Sigmoid colon (tissue), 7 donors: ENCODE data around the gene FARSB. TPM values are rescaled to one million over a fixed set of nuclear protein-coding genes. Genes with fewer than 3 reads are reported as not detected.

Experiments
- DNase-seq: peaks from one replicate; pipeline ENCODE4 v3.0.0-alpha.2; 2019
- H3K27ac ChIP-seq, 4 donors: fragments of 200-600 bp; sonication (generic); one replicate each; pipeline ENCODE4 v1.5.1; 2016 to 2019; ENCODE audit warnings: mild to moderate bottlenecking in 1 of 4
- H3K27me3 ChIP-seq, 3 donors: fragments of 200-600 bp; sonication (generic); one replicate each; pipeline ENCODE4 v1.5.1; 2019; ENCODE audit warnings: mild to moderate bottlenecking in 1 of 3
- H3K36me3 ChIP-seq, 4 donors: fragments of 200-600 bp; sonication (generic); one replicate each; pipeline ENCODE4 v1.5.1; 2016 to 2019
- H3K4me1 ChIP-seq, 4 donors: fragments of 200-600 bp; sonication (generic); one replicate each; pipeline ENCODE4 v1.5.1; 2017 to 2019
- H3K4me3 ChIP-seq, 4 donors: fragments of 200-600 bp; sonication (generic); one replicate each; pipeline ENCODE4 v1.5.1; 2017 to 2019; ENCODE audit warnings: mild to moderate bottlenecking in 2 of 4, moderate library complexity in 1 of 4
- H3K9me3 ChIP-seq, 4 donors: fragments of 200-600 bp in 3 of 4; sonication (generic) in 3 of 4; one replicate each; pipeline versions ENCODE4 v1.5.1 to v1.6.1; 2013 to 2019
- CTCF ChIP-seq, 4 experiments: fragments of 450-650 bp in 3 of 4; fragments of 200-600 bp in 1 of 4; IDR thresholded peaks; one replicate each; pipeline ENCODE4 v1.5.1; 2016 to 2019; ENCODE audit warnings: antibody characterized with exemption in 4 of 4, mild to moderate bottlenecking in 3 of 4, moderate library complexity in 2 of 4
- EP300 ChIP-seq, 4 donors: sonication (generic); formaldehyde crosslinking; IDR thresholded peaks; one replicate each; pipeline ENCODE4 v1.6.1; 2017; ENCODE audit warnings: antibody characterized with exemption in 4 of 4
- POLR2A ChIP-seq, 2 donors: fragments of 450-650 bp; IDR thresholded peaks; one replicate each; pipeline ENCODE4 v1.6.1; 2016; ENCODE audit warnings: antibody characterized with exemption in 2 of 2, mild to moderate bottlenecking in 2 of 2, moderate library complexity in 2 of 2
- POLR2AphosphoS5 ChIP-seq, 4 donors: sonication (generic); formaldehyde crosslinking; IDR thresholded peaks; one replicate each; pipeline ENCODE4 v1.6.1; 2017; ENCODE audit warnings: antibody characterized with exemption in 4 of 4
- WGBS, 2 donors: extraction: QIAGEN DNeasy Blood & Tissue Kit; methylation state at CpG; one replicate each; pipeline ENCODE4 v1.1.7; 2013; 5-methylcytosine and 5-hydroxymethylcytosine counted together
- intact Hi-C: fragments of 100-400 bp; cut with DNase I; formaldehyde crosslinking; loops from one replicate; pipeline ENCODE4 v1.15.1; 2023
- polyA plus RNA-seq, 3 donors: library from polyadenylated mRNA; stranded (reverse); fragments of 200-250 nt; gene quantifications; one replicate each; pipeline ENCODE4 v1.2.3, GENCODE V29; 2013
- total RNA-seq, 4 donors: library from RNA; depleted of rRNA; stranded (reverse); fragments of >200 nt; gene quantifications; one replicate each; pipeline ENCODE4 v1.1.0, GENCODE V29; 2016
- donor health status: healthy with polysubstance abuse.
- donor health status: Bipolar disorder and iron deficiency.
- donor health status: healthy.

The FARSB gene
- total and polyA plus RNA-seq, 7 donors = 8.3 to 23.0 (median 15.2) TPM

- Histone ChIP-seq H3K27ac (no peak overlapping the region), H3K4me3 (no peak overlapping the region), H3K4me1 (peaks cover 0 to 17% (median 10%) of the 10 kb centered on the region in 4 donors), H3K27me3 (no peaks in the 10 kb centered on the region), H3K9me3 (no peaks in the 10 kb centered on the region), H3K36me3 (peaks cover 0 to 40% (median 9%) of the 10 kb centered on the region in 4 donors)
- intact Hi-C loops = no loop called here
- no peak for DNase-seq
- TF ChIP-seq CTCF (IDR thresholded peaks at IDR 0.05) (no peak), EP300 (IDR thresholded peaks at IDR 0.05) (no peak), POLR2A (IDR thresholded peaks at IDR 0.05) (no peak), POLR2AphosphoS5 (IDR thresholded peaks at IDR 0.05) (no peak)
- WGBS, 2 donors = 62 to 79% methylated on average over 3 of the region's 3 CpGs
Observed at GRCh38 chr2:222649801-222650200, 6.1 kb downstream of the FARSB start.

- Histone ChIP-seq H3K27me3 (no peaks in the 10 kb centered on the region), H3K4me3 (no peak overlapping the region), H3K36me3 (peaks cover 5 to 76% (median 9%) of the 10 kb centered on the region in 4 donors), H3K27ac (no peak overlapping the region), H3K4me1 (no peaks in the 10 kb centered on the region), H3K9me3 (no peaks in the 10 kb centered on the region)
- TF ChIP-seq POLR2A (IDR thresholded peaks at IDR 0.05) (no peak), EP300 (IDR thresholded peaks at IDR 0.05) (no peak), CTCF (IDR thresholded peaks at IDR 0.05) (no peak), POLR2AphosphoS5 (IDR thresholded peaks at IDR 0.05) (no peak)
- WGBS, 2 donors = 42 to 79% methylated on average over 3 of the region's 3 CpGs
- DNase-seq = no peak
- intact Hi-C loops = no loop called here
Observed at GRCh38 chr2:222646008-222646407, 9.9 kb downstream of the FARSB start.

GRCh38 chr2:222643134-222643533, 12.8 kb downstream of the FARSB start:
- Histone ChIP-seq H3K4me3 (no peak overlapping the region), H3K4me1 (no peaks in the 10 kb centered on the region), H3K27me3 (no peaks in the 10 kb centered on the region), H3K27ac (no peak overlapping the region), H3K9me3 (no peaks in the 10 kb centered on the region), H3K36me3 (peaks cover 5 to 95% (median 13%) of the 10 kb centered on the region in 4 donors)
- no peak for DNase-seq
- no peak for TF ChIP-seq EP300 (IDR thresholded peaks at IDR 0.05)
- no peak for TF ChIP-seq CTCF (IDR thresholded peaks at IDR 0.05)
- no peak for TF ChIP-seq POLR2AphosphoS5 (IDR thresholded peaks at IDR 0.05)
- WGBS, 2 donors = 90 to 96% methylated on average over 1 of the region's 1 CpG
- intact Hi-C loops = no loop called here

- H3K27me3 ChIP-seq = no peaks in the 10 kb centered on the region
- peaks cover 5 to 92% (median 18%) of the 10 kb centered on the region in 4 donors for H3K36me3 ChIP-seq
- no peak overlapping the region for H3K27ac ChIP-seq
- H3K9me3 ChIP-seq = no peaks in the 10 kb centered on the region
- 93 to 95% methylated on average over 2 of the region's 2 CpGs for WGBS, 2 donors
- no peak for TF ChIP-seq CTCF (IDR thresholded peaks at IDR 0.05)
- no peak for TF ChIP-seq POLR2AphosphoS5 (IDR thresholded peaks at IDR 0.05)
- TF ChIP-seq EP300 (IDR thresholded peaks at IDR 0.05) = no peak
- no peak for TF ChIP-seq POLR2A (IDR thresholded peaks at IDR 0.05)
- no peak for DNase-seq
- H3K4me3 ChIP-seq = no peak overlapping the region
- H3K4me1 ChIP-seq = no peaks in the 10 kb centered on the region
- intact Hi-C loops = no loop called here
Observed at GRCh38 chr2:222641336-222641735, 14.6 kb downstream of the FARSB start.

- Histone ChIP-seq H3K4me1 (no peaks in the 10 kb centered on the region), H3K36me3 (peaks cover 5 to 85% (median 24%) of the 10 kb centered on the region in 4 donors), H3K27ac (no peak overlapping the region), H3K4me3 (no peak overlapping the region), H3K27me3 (no peaks in the 10 kb centered on the region), H3K9me3 (no peaks in the 10 kb centered on the region)
- 19 to 55% methylated on average over 1 of the region's 1 CpG for WGBS, 2 donors
- no peak for DNase-seq
- intact Hi-C loops = no loop called here
- TF ChIP-seq POLR2A (IDR thresholded peaks at IDR 0.05) (no peak), POLR2AphosphoS5 (IDR thresholded peaks at IDR 0.05) (no peak), CTCF (IDR thresholded peaks at IDR 0.05) (no peak), EP300 (IDR thresholded peaks at IDR 0.05) (no peak)
Observed at GRCh38 chr2:222637067-222637466, 18.8 kb downstream of the FARSB start.
